ENCODE measurements around the gene RGS5.

RGS5 gene

GRCh38 chr1:163128282-163128681 lies 74.4 kb downstream of the RGS5 start:
- H3K4me3 ChIP-seq (ENCODE audit: low read depth in 1 of 2, low read length in 2 of 2) = no peak overlapping the region
- no peaks in the 10 kb centered on the region for H3K27me3 ChIP-seq (ENCODE audit: control insufficient read depth in 1 of 2, insufficient read depth in 2 of 2, low read length in 2 of 2)
- no peaks in the 10 kb centered on the region for H3K9me3 ChIP-seq (ENCODE audit: control insufficient read depth in 1 of 2, low read length in 2 of 2)
- no peaks in the 10 kb centered on the region for H3K36me3 ChIP-seq (ENCODE audit: control insufficient read depth in 1 of 2, insufficient read depth in 2 of 2, low read length in 2 of 2)
- H3K27ac ChIP-seq (ENCODE audit: low read depth, low read length) = no peak overlapping the region
- no peaks in the 10 kb centered on the region for H3K4me1 ChIP-seq (ENCODE audit: control insufficient read depth in 1 of 2, insufficient read depth in 2 of 2, low read length in 2 of 2)
- H3K9ac ChIP-seq (ENCODE audit: low read depth in 1 of 2, low read length in 2 of 2) = no peak overlapping the region

- Histone ChIP-seq H3K27ac (ENCODE audit: low read depth, low read length) (no peak overlapping the region), H3K4me3 (ENCODE audit: low read depth in 1 of 2, low read length in 2 of 2) (no peak overlapping the region), H3K9me3 (ENCODE audit: control insufficient read depth in 1 of 2, low read length in 2 of 2) (no peaks in the 10 kb centered on the region), H3K9ac (ENCODE audit: low read depth in 1 of 2, low read length in 2 of 2) (no peak overlapping the region), H3K27me3 (ENCODE audit: control insufficient read depth in 1 of 2, insufficient read depth in 2 of 2, low read length in 2 of 2) (no peaks in the 10 kb centered on the region), H3K4me1 (ENCODE audit: control insufficient read depth in 1 of 2, insufficient read depth in 2 of 2, low read length in 2 of 2) (no peaks in the 10 kb centered on the region), H3K36me3 (ENCODE audit: control insufficient read depth in 1 of 2, insufficient read depth in 2 of 2, low read length in 2 of 2) (no peaks in the 10 kb centered on the region)
These were observed 77.9 kb downstream of the RGS5 start for GRCh38 chr1:163124812-163125211.

- no peaks in the 10 kb centered on the region for H3K9me3 ChIP-seq (ENCODE audit: control insufficient read depth in 1 of 2, low read length in 2 of 2)
- no peak overlapping the region for H3K4me3 ChIP-seq (ENCODE audit: low read depth in 1 of 2, low read length in 2 of 2)
- H3K27me3 ChIP-seq (ENCODE audit: control insufficient read depth in 1 of 2, insufficient read depth in 2 of 2, low read length in 2 of 2) = no peaks in the 10 kb centered on the region
- no peaks in the 10 kb centered on the region for H3K36me3 ChIP-seq (ENCODE audit: control insufficient read depth in 1 of 2, insufficient read depth in 2 of 2, low read length in 2 of 2)
- H3K4me1 ChIP-seq (ENCODE audit: control insufficient read depth in 1 of 2, insufficient read depth in 2 of 2, low read length in 2 of 2) = no peaks in the 10 kb centered on the region
- H3K27ac ChIP-seq (ENCODE audit: low read depth, low read length) = no peak overlapping the region
- H3K9ac ChIP-seq (ENCODE audit: low read depth in 1 of 2, low read length in 2 of 2) = no peak overlapping the region
These were observed 82.3 kb downstream of the RGS5 start for GRCh38 chr1:163120372-163120771.

- H3K27ac ChIP-seq (ENCODE audit: low read depth, low read length) = no peak overlapping the region
- H3K27me3 ChIP-seq (ENCODE audit: control insufficient read depth in 1 of 2, insufficient read depth in 2 of 2, low read length in 2 of 2) = no peaks in the 10 kb centered on the region
- H3K9ac ChIP-seq (ENCODE audit: low read depth in 1 of 2, low read length in 2 of 2) = no peak overlapping the region
- H3K36me3 ChIP-seq (ENCODE audit: control insufficient read depth in 1 of 2, insufficient read depth in 2 of 2, low read length in 2 of 2) = no peaks in the 10 kb centered on the region
- no peaks in the 10 kb centered on the region for H3K4me1 ChIP-seq (ENCODE audit: control insufficient read depth in 1 of 2, insufficient read depth in 2 of 2, low read length in 2 of 2)
- no peak overlapping the region for H3K4me3 ChIP-seq (ENCODE audit: low read depth in 1 of 2, low read length in 2 of 2)
- no peaks in the 10 kb centered on the region for H3K9me3 ChIP-seq (ENCODE audit: control insufficient read depth in 1 of 2, low read length in 2 of 2)
These were observed 83.0 kb downstream of the RGS5 start for GRCh38 chr1:163119707-163120106.

- Histone ChIP-seq H3K9me3 (ENCODE audit: control insufficient read depth in 1 of 2, low read length in 2 of 2) (no peaks in the 10 kb centered on the region), H3K27me3 (ENCODE audit: control insufficient read depth in 1 of 2, insufficient read depth in 2 of 2, low read length in 2 of 2) (no peaks in the 10 kb centered on the region), H3K27ac (ENCODE audit: low read depth, low read length) (no peak overlapping the region), H3K4me1 (ENCODE audit: control insufficient read depth in 1 of 2, insufficient read depth in 2 of 2, low read length in 2 of 2) (no peaks in the 10 kb centered on the region), H3K4me3 (ENCODE audit: low read depth in 1 of 2, low read length in 2 of 2) (no peak overlapping the region), H3K36me3 (ENCODE audit: control insufficient read depth in 1 of 2, insufficient read depth in 2 of 2, low read length in 2 of 2) (no peaks in the 10 kb centered on the region), H3K9ac (ENCODE audit: low read depth in 1 of 2, low read length in 2 of 2) (no peak overlapping the region)
These were observed 86.8 kb downstream of the RGS5 start for GRCh38 chr1:163115887-163116286.

- no peaks in the 10 kb centered on the region for H3K27me3 ChIP-seq (ENCODE audit: control insufficient read depth in 1 of 2, insufficient read depth in 2 of 2, low read length in 2 of 2)
- no peak overlapping the region for H3K27ac ChIP-seq (ENCODE audit: low read depth, low read length)
- H3K9ac ChIP-seq (ENCODE audit: low read depth in 1 of 2, low read length in 2 of 2) = no peak overlapping the region
- H3K4me1 ChIP-seq (ENCODE audit: control insufficient read depth in 1 of 2, insufficient read depth in 2 of 2, low read length in 2 of 2) = no peaks in the 10 kb centered on the region
- H3K9me3 ChIP-seq (ENCODE audit: control insufficient read depth in 1 of 2, low read length in 2 of 2) = no peaks in the 10 kb centered on the region
- H3K36me3 ChIP-seq (ENCODE audit: control insufficient read depth in 1 of 2, insufficient read depth in 2 of 2, low read length in 2 of 2) = no peaks in the 10 kb centered on the region
- no peak overlapping the region for H3K4me3 ChIP-seq (ENCODE audit: low read depth in 1 of 2, low read length in 2 of 2)
These were observed 95.1 kb downstream of the RGS5 start for GRCh38 chr1:163107655-163108054.

- no peaks in the 10 kb centered on the region for H3K27me3 ChIP-seq (ENCODE audit: control insufficient read depth in 1 of 2, insufficient read depth in 2 of 2, low read length in 2 of 2)
- H3K9me3 ChIP-seq (ENCODE audit: control insufficient read depth in 1 of 2, low read length in 2 of 2) = no peaks in the 10 kb centered on the region
- no peaks in the 10 kb centered on the region for H3K4me1 ChIP-seq (ENCODE audit: control insufficient read depth in 1 of 2, insufficient read depth in 2 of 2, low read length in 2 of 2)
- no peak overlapping the region for H3K9ac ChIP-seq (ENCODE audit: low read depth in 1 of 2, low read length in 2 of 2)
- H3K4me3 ChIP-seq (ENCODE audit: low read depth in 1 of 2, low read length in 2 of 2) = no peak overlapping the region
- no peak overlapping the region for H3K27ac ChIP-seq (ENCODE audit: low read depth, low read length)
- H3K36me3 ChIP-seq (ENCODE audit: control insufficient read depth in 1 of 2, insufficient read depth in 2 of 2, low read length in 2 of 2) = no peaks in the 10 kb centered on the region
These were observed 96.2 kb downstream of the RGS5 start for GRCh38 chr1:163106364-163106987.

- H3K27me3 ChIP-seq (ENCODE audit: control insufficient read depth in 1 of 2, insufficient read depth in 2 of 2, low read length in 2 of 2) = no peaks in the 10 kb centered on the region
- no peaks in the 10 kb centered on the region for H3K9me3 ChIP-seq (ENCODE audit: control insufficient read depth in 1 of 2, low read length in 2 of 2)
- H3K4me1 ChIP-seq (ENCODE audit: control insufficient read depth in 1 of 2, insufficient read depth in 2 of 2, low read length in 2 of 2) = no peaks in the 10 kb centered on the region
- H3K9ac ChIP-seq (ENCODE audit: low read depth in 1 of 2, low read length in 2 of 2) = no peak overlapping the region
- no peak overlapping the region for H3K27ac ChIP-seq (ENCODE audit: low read depth, low read length)
- no peak overlapping the region for H3K4me3 ChIP-seq (ENCODE audit: low read depth in 1 of 2, low read length in 2 of 2)
- no peaks in the 10 kb centered on the region for H3K36me3 ChIP-seq (ENCODE audit: control insufficient read depth in 1 of 2, insufficient read depth in 2 of 2, low read length in 2 of 2)
These were observed 98.2 kb downstream of the RGS5 start for GRCh38 chr1:163104385-163105099.

- Histone ChIP-seq H3K4me3 (ENCODE audit: low read depth in 1 of 2, low read length in 2 of 2) (no peak overlapping the region), H3K4me1 (ENCODE audit: control insufficient read depth in 1 of 2, insufficient read depth in 2 of 2, low read length in 2 of 2) (no peaks in the 10 kb centered on the region), H3K27me3 (ENCODE audit: control insufficient read depth in 1 of 2, insufficient read depth in 2 of 2, low read length in 2 of 2) (no peaks in the 10 kb centered on the region), H3K9ac (ENCODE audit: low read depth in 1 of 2, low read length in 2 of 2) (no peak overlapping the region), H3K27ac (ENCODE audit: low read depth, low read length) (no peak overlapping the region), H3K9me3 (ENCODE audit: control insufficient read depth in 1 of 2, low read length in 2 of 2) (no peaks in the 10 kb centered on the region), H3K36me3 (ENCODE audit: control insufficient read depth in 1 of 2, insufficient read depth in 2 of 2, low read length in 2 of 2) (no peaks in the 10 kb centered on the region)
These were observed 100.1 kb downstream of the RGS5 start for GRCh38 chr1:163102590-163102989.

- H3K27me3 ChIP-seq (ENCODE audit: control insufficient read depth in 1 of 2, insufficient read depth in 2 of 2, low read length in 2 of 2) = no peaks in the 10 kb centered on the region
- H3K4me3 ChIP-seq (ENCODE audit: low read depth in 1 of 2, low read length in 2 of 2) = no peak overlapping the region
- H3K36me3 ChIP-seq (ENCODE audit: control insufficient read depth in 1 of 2, insufficient read depth in 2 of 2, low read length in 2 of 2) = no peaks in the 10 kb centered on the region
- H3K27ac ChIP-seq (ENCODE audit: low read depth, low read length) = no peak overlapping the region
- no peaks in the 10 kb centered on the region for H3K9me3 ChIP-seq (ENCODE audit: control insufficient read depth in 1 of 2, low read length in 2 of 2)
- H3K9ac ChIP-seq (ENCODE audit: low read depth in 1 of 2, low read length in 2 of 2) = no peak overlapping the region
- no peaks in the 10 kb centered on the region for H3K4me1 ChIP-seq (ENCODE audit: control insufficient read depth in 1 of 2, insufficient read depth in 2 of 2, low read length in 2 of 2)
These were observed 107.5 kb downstream of the RGS5 start for GRCh38 chr1:163095213-163095612.

Measured in duodenal mucosa (tissue), 2 donors.